H7 (cell line): ENCODE results near the gene SIL1. TPM values are rescaled to one million over a fixed set of nuclear protein-coding genes. Genes with fewer than 3 reads are reported as not detected.
"Not testable (repeated sequence)": the region's sequence is repeated elsewhere in the genome, so short reads cannot be mapped to it uniquely, and the experiment has no call there.

Source experiments
- DNase-seq: peaks from one replicate; pipeline ENCODE4 v3.0.0; 2012
- H3K27me3 ChIP-seq: 2 replicates; pipeline ENCODE4 v1.6.0; 2011; ENCODE audit warnings: mild to moderate bottlenecking, low read length; ENCODE audit not compliant: control insufficient read depth, insufficient read depth
- H3K36me3 ChIP-seq: replicated peaks from 2 replicates; pipeline ENCODE4 v1.5.1; 2011; ENCODE audit warnings: low read length; ENCODE audit not compliant: control insufficient read depth, insufficient read depth
- H3K4me3 ChIP-seq: 2 replicates; pipeline ENCODE4 v1.5.1; 2011; ENCODE audit warnings: low read depth, mild to moderate bottlenecking, control low read depth, low read length, moderate library complexity; ENCODE audit not compliant: insufficient read depth
- total RNA-seq: library from RNA; depleted of rRNA; stranded (reverse); fragments of >200 nt; shearing (Covaris generic); gene quantifications from 2 replicates; pipeline ENCODE4 v1.2.3, GENCODE V29; 2014

The SIL1 gene
- total RNA-seq, 1 experiment from 2014 or later, result 14.8 TPM

DNA sequence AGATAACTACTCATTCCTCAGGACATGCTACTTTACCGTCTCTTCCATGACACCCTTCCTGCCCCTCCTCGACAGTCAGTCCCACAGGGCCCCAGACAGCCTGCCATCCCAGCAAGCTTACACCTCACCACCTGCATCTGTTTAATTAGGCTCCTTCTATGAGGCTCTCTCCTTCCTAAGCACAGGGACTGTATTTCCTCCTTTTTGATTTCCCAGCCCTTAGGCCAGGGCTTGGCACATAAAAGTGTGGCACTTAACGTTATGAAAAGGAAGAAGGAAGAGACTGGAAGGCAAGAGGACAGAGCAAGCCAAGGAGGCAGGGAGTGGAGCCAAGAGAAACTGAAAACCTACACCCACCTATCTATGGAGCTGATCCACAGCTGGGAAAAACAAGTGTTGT, 146.8 kb downstream of the SIL1 start:
- DNase-seq, result no peak
- H3K27me3 ChIP-seq, result no peaks in the 10 kb centered on the region
- H3K4me3 ChIP-seq, result no peak overlapping the region
- H3K36me3 ChIP-seq, result no peaks in the 10 kb centered on the region

DNA sequence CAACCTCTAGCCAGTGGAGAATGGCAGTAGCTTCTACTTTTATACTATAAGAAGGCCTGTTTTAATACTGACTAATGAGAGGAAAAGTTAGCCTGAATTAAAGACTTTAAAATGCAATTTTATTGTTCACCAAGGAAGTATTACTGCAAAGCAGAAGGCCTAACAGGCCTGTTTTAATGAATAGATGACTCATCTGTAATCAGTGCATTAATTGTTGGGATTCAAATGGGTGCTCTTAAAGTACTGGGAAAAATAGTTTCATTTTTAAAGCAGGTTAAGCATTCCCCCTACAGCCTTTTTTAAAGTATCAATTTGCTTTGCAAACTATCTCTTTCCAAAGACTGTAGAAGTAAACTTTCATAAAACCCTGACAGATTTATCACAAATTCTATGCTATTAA, 147.7 kb downstream of the SIL1 start:
- no peak for DNase-seq
- H3K4me3 ChIP-seq, result no peak overlapping the region
- no peaks in the 10 kb centered on the region for H3K36me3 ChIP-seq
- no peaks in the 10 kb centered on the region for H3K27me3 ChIP-seq

- Histone ChIP-seq H3K36me3 (no peaks in the 10 kb centered on the region), H3K27me3 (no peaks in the 10 kb centered on the region), H3K4me3 (no peak overlapping the region)
- DNase-seq, result no peak
Observed at GRCh38 chr5:139049780-139050179, 148.4 kb downstream of the SIL1 start.

GRCh38 chr5:139046551-139046950, 151.6 kb downstream of the SIL1 start:
- no peak for DNase-seq
- Histone ChIP-seq H3K36me3 (no peaks in the 10 kb centered on the region), H3K27me3 (no peaks in the 10 kb centered on the region), H3K4me3 (no peak overlapping the region)

GRCh38 chr5:139043157-139043905, 154.8 kb downstream of the SIL1 start:
- no peak for DNase-seq
- Histone ChIP-seq H3K36me3 (no peaks in the 10 kb centered on the region), H3K27me3 (no peaks in the 10 kb centered on the region), H3K4me3 (no peak overlapping the region)

GRCh38 chr5:139040081-139040480, 158.1 kb downstream of the SIL1 start:
- DNase-seq, result no peak
- Histone ChIP-seq H3K4me3 (no peak overlapping the region), H3K36me3 (no peaks in the 10 kb centered on the region), H3K27me3 (no peaks in the 10 kb centered on the region)

- peak; percentile 67 for DNase-seq
- Histone ChIP-seq H3K4me3 (no peak overlapping the region), H3K36me3 (no peaks in the 10 kb centered on the region), H3K27me3 (no peaks in the 10 kb centered on the region)
Observed at GRCh38 chr5:139038613-139039305, 159.4 kb downstream of the SIL1 start.

- Histone ChIP-seq H3K4me3 (no peak overlapping the region), H3K36me3 (no peaks in the 10 kb centered on the region), H3K27me3 (no peaks in the 10 kb centered on the region)
- no peak for DNase-seq
Observed at GRCh38 chr5:139037732-139038131, 160.4 kb downstream of the SIL1 start.

DNA sequence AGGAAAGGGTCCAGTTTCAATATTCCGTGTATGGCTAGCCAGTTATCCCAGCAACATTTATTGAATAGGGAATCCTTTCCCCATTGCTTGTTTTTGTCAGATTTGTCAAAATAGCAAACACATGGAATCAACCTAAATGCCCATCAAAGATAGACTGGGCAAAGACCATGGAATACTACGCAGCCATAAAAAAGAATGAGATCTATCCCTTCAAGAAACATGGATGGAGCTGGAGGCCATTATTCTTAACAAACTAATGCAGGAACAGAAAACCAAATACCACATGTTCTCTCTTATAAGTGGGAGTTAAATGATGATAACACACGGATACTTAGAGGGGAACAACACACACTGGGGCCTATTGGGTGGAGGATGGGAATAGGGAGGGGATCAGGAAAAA, 161.8 kb downstream of the SIL1 start:
- H3K27me3 ChIP-seq, H3K4me3 ChIP-seq, DNase-seq: not testable (repeated sequence)

GRCh38 chr5:139027150-139027549, 171.0 kb downstream of the SIL1 start:
- Histone ChIP-seq H3K27me3 (no peaks in the 10 kb centered on the region), H3K36me3 (no peaks in the 10 kb centered on the region), H3K4me3 (no peak overlapping the region)
- DNase-seq, result no peak

More for the DNA sequence above, 161.8 kb downstream of the SIL1 start:
- not testable (repeated sequence) for H3K36me3 ChIP-seq

- Histone ChIP-seq H3K27me3 (no peaks in the 10 kb centered on the region), H3K36me3 (no peaks in the 10 kb centered on the region), H3K4me3 (no peak overlapping the region)
- DNase-seq, result no peak
Observed at GRCh38 chr5:139025651-139026050, 172.5 kb downstream of the SIL1 start.

- no peaks in the 10 kb centered on the region for H3K27me3 ChIP-seq
- no peak for DNase-seq
- H3K4me3 ChIP-seq, result no peak overlapping the region
- H3K36me3 ChIP-seq, result no peaks in the 10 kb centered on the region
Observed at GRCh38 chr5:139023286-139023685, 174.9 kb downstream of the SIL1 start.

- Histone ChIP-seq H3K27me3 (no peaks in the 10 kb centered on the region), H3K36me3 (no peaks in the 10 kb centered on the region), H3K4me3 (no peak overlapping the region)
- no peak for DNase-seq
Observed at GRCh38 chr5:139022528-139022927, 175.6 kb downstream of the SIL1 start.

GRCh38 chr5:139021346-139021745, 176.8 kb downstream of the SIL1 start:
- Histone ChIP-seq H3K27me3 (no peaks in the 10 kb centered on the region), H3K36me3 (no peaks in the 10 kb centered on the region), H3K4me3 (no peak overlapping the region)
- DNase-seq, result no peak

GRCh38 chr5:139019880-139020279, 178.3 kb downstream of the SIL1 start:
- H3K27me3 ChIP-seq, result no peaks in the 10 kb centered on the region
- H3K36me3 ChIP-seq, result no peaks in the 10 kb centered on the region
- DNase-seq, result no peak

More at GRCh38 chr5:139019880-139020279, 178.3 kb downstream of the SIL1 start:
- no peak overlapping the region for H3K4me3 ChIP-seq
